HG03025 (cell line): ENCODE data around the gene CCDC178.

Experiments used
- ATAC-seq: cut with Tn5 transposase; IDR thresholded peaks from one replicate; pipeline ENCODE4 v1.9.1; 2021; ENCODE audit warnings: mild to moderate bottlenecking, moderate library complexity; ENCODE audit not compliant: unreplicated experiment, low FRiP score

The CCDC178 gene

GRCh38 chr18:33135951-33136660 is 304.4 kb downstream of the CCDC178 start:
- ATAC-seq = no peak

- no peak for ATAC-seq
These were observed 307.9 kb downstream of the CCDC178 start for GRCh38 chr18:33132657-33133056.

- ATAC-seq = no peak
These were observed 311.9 kb downstream of the CCDC178 start for GRCh38 chr18:33128581-33128980.

GRCh38 chr18:33123862-33124518 is 316.5 kb downstream of the CCDC178 start:
- ATAC-seq = no peak

GRCh38 chr18:33116376-33116775 is 324.1 kb downstream of the CCDC178 start:
- ATAC-seq = no peak

GRCh38 chr18:33115917-33116316 is 324.6 kb downstream of the CCDC178 start:
- no peak for ATAC-seq

GRCh38 chr18:33115476-33115875 is 325.0 kb downstream of the CCDC178 start:
- no peak for ATAC-seq

- no peak for ATAC-seq
These were observed 325.8 kb downstream of the CCDC178 start for GRCh38 chr18:33114749-33115148.

- no peak for ATAC-seq
These were observed 327.1 kb downstream of the CCDC178 start for GRCh38 chr18:33113416-33113815.

GRCh38 chr18:33107511-33107910 is 333.0 kb downstream of the CCDC178 start:
- ATAC-seq = no peak

GRCh38 chr18:33101316-33101715 is 339.2 kb downstream of the CCDC178 start:
- no peak for ATAC-seq

- no peak for ATAC-seq
These were observed 340.9 kb downstream of the CCDC178 start for GRCh38 chr18:33099626-33100025.

- ATAC-seq = no peak
These were observed 343.4 kb downstream of the CCDC178 start for GRCh38 chr18:33097126-33097525.

GRCh38 chr18:33090461-33090860 is 350.1 kb downstream of the CCDC178 start:
- ATAC-seq = no peak

- no peak for ATAC-seq
These were observed 363.9 kb downstream of the CCDC178 start for GRCh38 chr18:33076601-33077000.

- no peak for ATAC-seq
These were observed 366.4 kb downstream of the CCDC178 start for GRCh38 chr18:33074125-33074524.

GRCh38 chr18:33062834-33063364 is 377.6 kb downstream of the CCDC178 start:
- no peak for ATAC-seq

- ATAC-seq = no peak
These were observed 387.6 kb downstream of the CCDC178 start for GRCh38 chr18:33052886-33053285.

- ATAC-seq = no peak
These were observed 389.1 kb downstream of the CCDC178 start for GRCh38 chr18:33051407-33051806.

- no peak for ATAC-seq
These were observed 400.3 kb downstream of the CCDC178 start for GRCh38 chr18:33040213-33040612.

- no peak for ATAC-seq
These were observed 405.6 kb downstream of the CCDC178 start for GRCh38 chr18:33034945-33035344.

- ATAC-seq = no peak
These were observed 406.3 kb downstream of the CCDC178 start for GRCh38 chr18:33034212-33034611.
